Activated CD4-positive, alpha-beta T cell treated with anti-CD3 and anti-CD28 coated beads, Interleukin-2, amount 50 U/mL, for 4 hours (primary cell): ENCODE results near the gene ZNF778.

Source experiments
- DNase-seq, 2 experiments: peaks; one replicate each; pipeline ENCODE4 v3.0.0-alpha.2; 2020

The ZNF778 gene

GRCh38 chr16:89194340-89195311, 22.9 kb upstream of the ZNF778 start:
- DNase-seq = no peak

GRCh38 chr16:89195521-89196171, 21.9 kb upstream of the ZNF778 start:
- no peak for DNase-seq

DNA sequence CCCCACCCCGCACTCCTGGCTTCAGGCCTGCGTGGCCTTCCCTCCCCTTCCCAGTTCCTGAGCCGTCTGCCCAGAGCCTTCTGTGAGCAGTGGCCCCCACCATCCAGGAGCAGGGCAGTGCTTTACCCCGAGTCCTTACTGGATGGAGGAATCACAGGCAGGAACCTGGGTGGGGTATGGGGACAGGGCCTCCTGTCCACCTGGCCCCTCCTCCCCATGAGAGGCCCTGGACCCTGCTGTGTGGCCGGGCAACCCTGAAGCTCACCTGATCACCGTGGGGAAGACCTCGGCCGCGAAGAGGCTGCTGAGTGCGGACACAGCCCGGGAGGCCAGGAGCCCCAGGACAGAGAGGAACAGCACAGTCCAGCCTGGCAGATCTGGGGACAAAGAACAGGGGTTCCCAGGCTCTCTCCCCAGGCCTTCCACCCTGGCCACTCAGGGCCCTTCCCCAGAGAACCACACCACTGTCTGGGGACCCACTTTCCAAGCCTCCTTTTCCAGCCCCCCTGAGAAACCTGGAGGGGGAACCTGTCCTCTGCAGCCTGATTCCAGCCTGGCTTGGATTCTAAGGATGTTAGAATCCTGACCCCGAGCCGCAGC, 20.4 kb upstream of the ZNF778 start:
- DNase-seq = no peak

- no peak for DNase-seq
Observed at GRCh38 chr16:89197633-89198416, 19.7 kb upstream of the ZNF778 start.

DNA sequence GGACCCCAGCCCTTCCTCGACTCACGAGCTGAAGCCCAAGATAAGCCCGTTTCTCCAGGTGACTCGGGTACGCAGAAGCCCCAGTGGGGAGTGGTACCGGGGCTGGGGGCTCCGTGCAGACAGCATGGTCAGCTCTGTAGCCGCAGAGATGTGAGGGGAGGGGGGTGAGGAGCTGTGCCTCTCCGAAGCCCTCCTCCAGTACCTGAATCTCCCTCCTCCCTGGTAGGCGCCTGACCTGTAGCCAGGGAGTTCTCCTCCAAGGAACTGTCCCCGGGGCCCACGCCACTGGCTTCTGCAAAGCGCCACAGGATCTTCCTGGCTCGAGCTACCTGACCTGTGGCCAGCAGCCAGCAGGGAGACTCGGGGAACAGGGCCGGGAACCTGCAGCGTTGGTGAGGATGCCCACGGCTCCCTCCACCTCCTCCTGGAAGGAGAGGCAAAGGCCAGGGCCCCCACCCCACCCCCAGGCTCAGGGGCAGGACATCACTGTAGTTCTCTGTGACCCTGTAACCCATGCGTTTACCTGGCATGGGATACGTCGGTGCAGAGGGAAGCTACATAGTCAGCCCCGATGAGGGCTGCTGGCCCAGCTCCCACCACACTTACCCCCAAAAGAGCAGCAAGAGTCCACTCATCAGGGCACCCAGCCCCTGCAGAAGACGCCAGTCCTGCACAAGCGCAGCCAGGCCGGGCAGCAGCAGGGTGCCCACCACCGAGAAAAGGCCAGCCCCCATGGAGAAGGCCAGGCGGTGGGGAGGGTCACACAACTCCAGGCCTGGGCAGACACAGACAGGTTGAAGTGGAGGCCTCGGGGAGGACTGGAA, 18.9 kb upstream of the ZNF778 start:
- DNase-seq = no peak

DNA sequence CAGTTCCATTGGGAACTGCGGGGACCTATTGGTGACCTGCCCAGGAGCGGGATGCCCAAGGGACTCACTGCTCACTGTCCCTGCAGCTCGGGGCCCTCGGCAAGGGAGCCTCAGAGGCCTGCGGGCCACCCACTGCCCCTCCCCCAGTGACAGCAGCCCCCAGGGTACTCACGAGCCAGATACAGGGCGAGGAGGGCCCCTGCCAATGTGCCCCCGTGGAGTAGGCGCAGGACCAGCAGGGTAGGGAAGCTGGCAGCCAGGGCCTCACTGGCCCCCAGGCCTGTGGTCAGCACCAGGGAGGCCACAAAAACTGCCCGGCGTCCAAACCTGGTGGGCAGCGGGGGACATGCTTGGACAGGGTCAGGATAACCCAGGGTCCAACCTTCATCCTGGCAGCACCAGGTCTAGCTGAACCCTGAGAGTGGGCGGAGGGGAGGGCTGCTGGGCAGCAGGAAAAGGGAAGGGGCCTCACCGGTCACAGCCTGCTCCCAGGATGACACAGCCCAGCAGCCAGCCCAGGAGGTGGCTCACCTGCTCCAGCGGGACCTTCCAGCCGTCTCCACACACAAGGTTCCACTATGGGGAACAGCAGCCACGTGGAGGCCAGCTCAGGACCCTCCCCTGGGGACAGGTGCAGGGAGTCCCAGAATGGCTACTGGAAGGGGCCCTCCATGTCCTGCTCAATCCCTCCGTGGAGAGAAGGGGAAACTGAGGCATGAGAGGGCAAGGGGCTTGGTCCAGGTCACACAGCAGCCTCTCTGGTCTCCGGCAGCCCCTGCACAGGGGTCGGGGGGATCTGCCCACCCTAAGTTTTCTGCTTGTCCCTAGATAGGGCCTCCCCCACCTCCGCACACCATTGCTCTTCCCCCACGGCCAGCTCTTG, 18.0 kb upstream of the ZNF778 start:
- no peak for DNase-seq

DNA sequence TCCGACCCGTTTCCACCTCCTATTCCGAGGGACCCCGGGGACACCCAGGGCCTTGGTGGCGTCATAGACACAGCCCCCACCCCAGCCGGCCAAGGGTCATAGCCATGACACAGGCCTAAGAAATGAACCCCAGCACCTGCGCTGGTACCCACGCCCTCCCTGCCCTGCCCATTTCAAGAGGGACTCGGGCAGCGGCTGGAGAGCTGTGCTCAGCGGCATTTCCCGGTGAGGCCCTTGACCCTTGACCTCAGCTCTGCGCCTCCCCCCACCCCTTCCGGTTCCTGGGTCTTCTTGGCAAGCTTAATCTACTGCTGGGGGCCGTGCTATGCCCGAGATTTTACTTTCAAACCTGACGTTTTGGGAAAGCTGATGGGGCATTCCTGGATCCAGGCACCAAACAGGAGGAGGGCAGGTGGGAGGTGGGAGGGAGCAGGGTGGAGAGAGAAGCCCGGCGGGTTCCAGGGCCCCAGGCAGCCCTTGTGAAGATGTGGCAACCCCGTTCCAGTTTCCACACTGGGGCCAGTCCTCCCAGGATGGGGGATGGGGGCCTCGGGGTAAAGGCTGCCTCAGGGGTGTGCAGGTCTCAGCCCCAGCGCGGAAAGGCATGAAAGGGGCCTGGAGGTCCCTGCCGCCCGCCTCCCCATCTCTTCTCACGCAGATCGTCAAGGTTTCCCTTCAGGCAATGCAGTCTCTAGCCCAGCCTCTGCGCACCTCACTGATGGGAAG, 17.2 kb upstream of the ZNF778 start, which contains the start of gene SLC22A31:
Gene SLC22A31 (minus strand): TSS at position 414 of the 726 bp plus-strand sequence. CDS start 36 bp downstream, at position 378.
- DNase-seq = no peak

DNA sequence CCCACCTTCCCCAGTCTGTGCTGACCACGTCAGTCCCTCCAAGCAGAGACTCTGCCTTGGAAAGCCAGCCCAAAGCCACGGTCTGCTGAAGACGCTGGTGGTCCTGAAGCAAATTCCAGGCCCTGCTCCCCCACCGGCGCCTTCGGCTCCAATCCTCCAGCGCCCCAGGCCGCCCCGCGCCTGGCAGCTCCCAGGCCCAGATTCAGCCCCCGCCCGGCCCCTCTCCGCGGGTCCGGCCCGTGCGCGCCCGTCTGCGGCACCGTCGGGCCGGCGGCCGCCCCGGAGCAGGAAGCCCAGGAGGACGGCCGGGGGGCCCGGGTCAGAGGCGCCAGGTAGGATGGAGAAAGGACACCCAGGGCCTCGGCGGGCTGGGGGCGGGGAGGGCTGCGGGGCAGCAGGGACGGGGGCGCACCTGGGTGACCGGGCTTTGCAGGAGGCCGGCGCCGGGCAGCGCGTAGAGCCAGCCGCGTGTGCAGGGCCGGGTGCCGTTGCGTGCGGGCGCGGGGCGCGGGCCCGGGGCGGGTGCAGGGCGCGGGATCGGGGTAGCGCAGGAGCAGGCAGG, 16.6 kb upstream of the ZNF778 start:
- no peak for DNase-seq

GRCh38 chr16:89201439-89202377, 15.8 kb upstream of the ZNF778 start:
- DNase-seq = peak; percentile 71 to 74

GRCh38 chr16:89202422-89203215, 14.9 kb upstream of the ZNF778 start:
- no peak for DNase-seq

DNA sequence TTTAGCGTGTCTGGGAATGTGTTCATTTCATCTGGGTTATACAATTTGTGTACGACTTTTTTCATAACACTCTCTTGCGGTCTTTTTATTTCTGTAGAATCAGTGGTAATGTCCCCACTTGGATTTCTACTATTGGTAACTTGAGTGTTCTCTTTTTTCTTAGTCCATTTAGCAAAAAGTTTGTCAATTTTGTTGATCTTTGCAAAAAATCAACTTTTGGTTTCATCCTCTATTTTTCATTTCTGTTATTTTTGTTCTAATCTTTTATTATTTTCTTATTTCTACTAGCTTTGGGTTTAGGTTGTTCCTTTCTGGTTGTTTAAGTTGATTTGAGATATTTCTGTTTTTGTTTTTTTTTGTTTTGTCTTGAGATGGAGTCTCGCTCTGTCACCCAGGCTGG, 9.5 kb upstream of the ZNF778 start:
- no peak for DNase-seq

DNA sequence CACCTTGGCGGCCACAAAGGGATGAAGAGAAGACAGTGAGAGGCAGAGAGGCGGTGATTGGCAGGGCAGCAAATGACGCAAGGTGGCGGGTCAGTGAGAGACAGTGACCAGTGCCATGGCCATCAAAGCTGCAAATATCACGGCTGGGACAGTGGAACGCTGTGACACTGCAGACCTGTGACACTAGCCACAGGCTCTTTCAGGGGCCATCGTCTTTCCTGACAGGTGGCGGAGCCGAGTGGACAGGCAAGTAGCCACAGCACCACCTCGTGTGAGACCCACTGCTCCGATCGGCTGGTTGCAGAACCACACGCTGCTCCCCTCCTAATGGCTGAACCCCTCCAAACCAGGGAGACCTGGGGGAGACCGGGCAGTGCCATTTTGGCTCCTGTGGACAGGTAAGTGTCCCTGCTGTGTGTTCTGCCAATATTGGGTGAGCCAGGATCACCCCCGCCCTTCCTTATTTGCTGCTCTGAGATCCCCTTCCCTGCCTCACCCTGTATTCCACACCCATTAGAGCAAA, 7.9 kb upstream of the ZNF778 start:
- no peak for DNase-seq

DNA sequence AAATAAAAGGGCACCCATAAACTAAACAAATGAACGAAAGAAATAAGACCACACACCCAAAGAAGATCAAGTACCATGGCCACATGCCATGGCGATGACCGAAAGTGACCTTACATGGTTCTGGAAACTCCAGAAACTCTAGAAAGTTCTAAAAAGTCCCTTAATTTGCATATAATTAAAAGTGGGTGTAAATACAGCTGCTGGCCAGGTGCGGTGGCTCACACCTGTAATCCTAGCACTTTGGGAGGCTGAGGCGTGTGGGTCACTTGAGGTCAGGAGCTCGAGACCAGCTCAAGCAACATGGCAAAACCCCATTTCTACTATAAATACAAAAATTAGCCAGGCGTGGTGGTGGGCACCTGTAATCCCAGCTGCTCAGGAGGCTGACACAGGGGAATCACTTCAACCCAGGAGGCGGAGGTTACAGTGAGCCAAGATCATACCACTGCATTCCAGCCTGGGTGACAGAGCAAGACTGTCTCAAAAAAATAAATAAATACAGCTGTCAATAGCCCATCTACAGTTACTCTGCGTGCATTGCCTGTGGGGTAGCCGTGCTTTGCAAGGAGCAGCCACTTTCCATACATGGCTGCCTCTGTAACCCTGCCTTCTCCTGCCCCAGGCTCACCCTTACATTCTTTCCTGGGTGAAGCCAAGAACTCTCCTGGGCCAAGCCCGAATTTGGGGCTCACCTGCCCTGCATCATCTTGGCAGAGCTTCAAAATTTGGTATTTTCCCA, 7.2 kb upstream of the ZNF778 start:
- no peak for DNase-seq

DNA sequence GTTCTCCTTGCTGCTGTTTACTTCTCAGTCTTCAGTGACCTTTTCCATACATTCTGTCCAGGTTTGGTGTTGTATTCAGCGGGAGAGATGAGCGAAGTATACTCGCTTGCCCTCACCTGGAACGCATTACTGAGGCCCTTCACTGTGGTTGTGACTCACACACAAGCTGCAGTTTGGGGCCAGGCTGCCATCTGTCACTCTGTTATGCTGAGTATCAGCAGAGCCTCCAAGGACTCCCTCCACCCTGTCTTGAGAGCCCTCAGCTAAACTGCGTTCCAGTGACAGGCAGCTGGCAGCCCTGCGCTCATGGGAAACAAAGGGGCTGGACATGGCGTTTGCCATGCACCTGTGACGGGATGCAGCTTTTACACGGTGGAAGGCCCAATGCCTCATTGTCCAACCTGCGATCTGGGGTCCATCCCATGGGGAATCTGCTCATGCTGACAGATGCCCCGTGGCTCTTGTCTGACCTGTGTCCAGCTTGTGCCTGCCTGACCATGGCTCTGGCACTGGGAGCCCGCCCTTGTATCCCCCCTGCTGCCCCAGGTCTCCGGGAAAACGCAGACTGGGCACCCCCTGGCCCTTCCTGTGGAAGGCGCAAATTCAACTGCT, 6.5 kb upstream of the ZNF778 start:
- DNase-seq = no peak

- peak; percentile 79 to 81 for DNase-seq
Observed at GRCh38 chr16:89216315-89217137, 977 bp upstream of the ZNF778 start.

- DNase-seq = no peak
Observed at GRCh38 chr16:89217138-89217387, 440 bp upstream of the ZNF778 start.
